A549 (cell line): ENCODE data around the gene PTBP1.

Experiments
- TF ChIP-seq, protein P1 (sequence below): fragments of 200-600 bp; sonication (generic); IDR thresholded peaks from 2 replicates; pipeline ENCODE4 v1.6.1; 2016; ENCODE audit warnings: antibody characterized with exemption, mild to moderate bottlenecking, moderate library complexity
- TF ChIP-seq, protein P2 (sequence below): fragments of >200 bp; sonication (Bioruptor Twin); formaldehyde crosslinking; IDR thresholded peaks from 3 replicates; pipeline ENCODE4 v1.5.1; 2016

DNA sequence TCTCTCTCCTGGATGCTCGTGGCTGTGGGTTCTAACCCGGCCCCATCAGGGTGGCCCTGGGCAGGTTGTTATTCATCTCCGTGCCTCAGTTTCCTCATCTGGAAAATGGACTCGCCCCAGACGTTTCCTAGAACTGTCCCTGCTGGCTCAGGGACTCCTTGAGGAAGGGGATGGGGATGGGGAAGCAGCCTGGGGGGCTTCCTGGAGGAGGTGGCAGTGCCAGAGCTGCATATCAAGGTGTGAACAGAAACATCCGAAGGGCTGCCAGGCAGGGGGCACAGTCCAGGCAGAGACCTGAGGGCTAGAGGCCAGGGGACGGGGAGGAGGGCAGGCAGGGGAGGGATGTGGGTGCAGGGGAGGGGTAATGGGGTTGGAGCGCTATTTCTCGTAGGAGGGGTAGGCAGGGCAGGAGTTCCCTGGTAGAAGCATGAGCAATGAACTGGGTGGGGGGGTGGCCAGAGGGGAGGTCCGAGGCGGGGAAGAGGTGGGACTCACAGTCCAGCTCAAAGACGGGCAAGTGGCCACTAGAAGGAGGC, 51.2 kb downstream of the PTBP1 start:
- TF ChIP-seq, protein P1, sequence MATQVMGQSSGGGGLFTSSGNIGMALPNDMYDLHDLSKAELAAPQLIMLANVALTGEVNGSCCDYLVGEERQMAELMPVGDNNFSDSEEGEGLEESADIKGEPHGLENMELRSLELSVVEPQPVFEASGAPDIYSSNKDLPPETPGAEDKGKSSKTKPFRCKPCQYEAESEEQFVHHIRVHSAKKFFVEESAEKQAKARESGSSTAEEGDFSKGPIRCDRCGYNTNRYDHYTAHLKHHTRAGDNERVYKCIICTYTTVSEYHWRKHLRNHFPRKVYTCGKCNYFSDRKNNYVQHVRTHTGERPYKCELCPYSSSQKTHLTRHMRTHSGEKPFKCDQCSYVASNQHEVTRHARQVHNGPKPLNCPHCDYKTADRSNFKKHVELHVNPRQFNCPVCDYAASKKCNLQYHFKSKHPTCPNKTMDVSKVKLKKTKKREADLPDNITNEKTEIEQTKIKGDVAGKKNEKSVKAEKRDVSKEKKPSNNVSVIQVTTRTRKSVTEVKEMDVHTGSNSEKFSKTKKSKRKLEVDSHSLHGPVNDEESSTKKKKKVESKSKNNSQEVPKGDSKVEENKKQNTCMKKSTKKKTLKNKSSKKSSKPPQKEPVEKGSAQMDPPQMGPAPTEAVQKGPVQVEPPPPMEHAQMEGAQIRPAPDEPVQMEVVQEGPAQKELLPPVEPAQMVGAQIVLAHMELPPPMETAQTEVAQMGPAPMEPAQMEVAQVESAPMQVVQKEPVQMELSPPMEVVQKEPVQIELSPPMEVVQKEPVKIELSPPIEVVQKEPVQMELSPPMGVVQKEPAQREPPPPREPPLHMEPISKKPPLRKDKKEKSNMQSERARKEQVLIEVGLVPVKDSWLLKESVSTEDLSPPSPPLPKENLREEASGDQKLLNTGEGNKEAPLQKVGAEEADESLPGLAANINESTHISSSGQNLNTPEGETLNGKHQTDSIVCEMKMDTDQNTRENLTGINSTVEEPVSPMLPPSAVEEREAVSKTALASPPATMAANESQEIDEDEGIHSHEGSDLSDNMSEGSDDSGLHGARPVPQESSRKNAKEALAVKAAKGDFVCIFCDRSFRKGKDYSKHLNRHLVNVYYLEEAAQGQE: no peak
- TF ChIP-seq, protein P2, sequence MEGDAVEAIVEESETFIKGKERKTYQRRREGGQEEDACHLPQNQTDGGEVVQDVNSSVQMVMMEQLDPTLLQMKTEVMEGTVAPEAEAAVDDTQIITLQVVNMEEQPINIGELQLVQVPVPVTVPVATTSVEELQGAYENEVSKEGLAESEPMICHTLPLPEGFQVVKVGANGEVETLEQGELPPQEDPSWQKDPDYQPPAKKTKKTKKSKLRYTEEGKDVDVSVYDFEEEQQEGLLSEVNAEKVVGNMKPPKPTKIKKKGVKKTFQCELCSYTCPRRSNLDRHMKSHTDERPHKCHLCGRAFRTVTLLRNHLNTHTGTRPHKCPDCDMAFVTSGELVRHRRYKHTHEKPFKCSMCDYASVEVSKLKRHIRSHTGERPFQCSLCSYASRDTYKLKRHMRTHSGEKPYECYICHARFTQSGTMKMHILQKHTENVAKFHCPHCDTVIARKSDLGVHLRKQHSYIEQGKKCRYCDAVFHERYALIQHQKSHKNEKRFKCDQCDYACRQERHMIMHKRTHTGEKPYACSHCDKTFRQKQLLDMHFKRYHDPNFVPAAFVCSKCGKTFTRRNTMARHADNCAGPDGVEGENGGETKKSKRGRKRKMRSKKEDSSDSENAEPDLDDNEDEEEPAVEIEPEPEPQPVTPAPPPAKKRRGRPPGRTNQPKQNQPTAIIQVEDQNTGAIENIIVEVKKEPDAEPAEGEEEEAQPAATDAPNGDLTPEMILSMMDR: no peak
